HL-60 (cell line): ENCODE measurements around the gene HMOX2.
A peak's percentile ranks its signal among the peaks of the same experiment; 100 is the strongest.

Source experiments
- DNase-seq, 2 experiments: peaks; one replicate each; pipeline ENCODE4 v3.0.0-alpha.2; 2010 to 2020; ENCODE audit warnings: low read depth in 1 of 2, low spot score in 1 of 2
- H3K27ac ChIP-seq: fragments of 250-450 bp; sonication (Bioruptor Pico); replicated peaks from 2 replicates; pipeline ENCODE4 v1.5.1; 2020; ENCODE audit warnings: mild to moderate bottlenecking, moderate library complexity
- H3K27me3 ChIP-seq: fragments of 250-450 bp; sonication (Bioruptor Pico); 2 replicates; pipeline ENCODE4 v1.5.1; 2021; ENCODE audit warnings: mild to moderate bottlenecking, moderate library complexity; ENCODE audit not compliant: insufficient read depth, poor library complexity, severe bottlenecking
- H3K4me3 ChIP-seq: replicated peaks from 2 replicates; pipeline ENCODE4 v1.5.1; 2011; ENCODE audit warnings: mild to moderate bottlenecking, control low read depth, low read length; ENCODE audit not compliant: insufficient read depth
- GABPA ChIP-seq: IDR thresholded peaks from 2 replicates; pipeline ENCODE4 v1.6.1; 2012; ENCODE audit warnings: low read depth
- POLR2AphosphoS5 ChIP-seq: IDR thresholded peaks from 2 replicates; pipeline ENCODE4 v1.6.1; 2012; ENCODE audit warnings: low read depth
- SPI1 ChIP-seq: IDR thresholded peaks from 2 replicates; pipeline ENCODE4 v1.6.1; 2012; ENCODE audit warnings: low read depth, mild to moderate bottlenecking, borderline replicate concordance
- TF ChIP-seq, protein P1 (sequence below): IDR thresholded peaks from one replicate; pipeline ENCODE4 v1.5.1; 2011; ENCODE audit warnings: low read length, control low read depth, inconsistent platforms; ENCODE audit not compliant: insufficient read depth
- TF ChIP-seq, protein P2 (sequence below): IDR thresholded peaks from 2 replicates; pipeline ENCODE4 v1.6.1; 2012; ENCODE audit warnings: low read depth; ENCODE audit not compliant: insufficient replicate concordance

The HMOX2 gene

DNA sequence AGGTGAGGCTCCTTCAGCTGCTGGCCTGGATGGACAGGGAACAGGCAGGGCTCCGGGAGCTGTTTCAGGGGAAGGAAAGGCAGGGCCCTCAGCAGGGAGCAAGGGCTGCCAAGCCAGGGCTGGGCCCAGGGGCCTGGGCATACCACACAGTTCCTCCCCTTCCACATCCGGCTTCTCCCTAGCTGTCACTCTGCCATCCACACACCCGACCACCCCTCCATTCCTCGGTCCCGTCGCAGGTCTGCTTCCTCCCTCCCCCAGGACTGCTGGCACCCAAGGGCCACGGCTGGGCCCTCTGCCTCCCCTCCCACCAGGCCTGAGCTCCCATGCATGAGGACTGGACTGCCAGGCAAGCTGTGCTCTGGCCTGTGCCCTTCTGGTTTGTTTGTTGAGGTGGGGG lies 38.4 kb downstream of the HMOX2 start:
- Histone ChIP-seq H3K4me3 (no peak overlapping the region), H3K27me3 (no peaks in the 10 kb centered on the region), H3K27ac (peak overlapping the region; percentile 68)
- no peak for DNase-seq
- TF ChIP-seq, protein P1, sequence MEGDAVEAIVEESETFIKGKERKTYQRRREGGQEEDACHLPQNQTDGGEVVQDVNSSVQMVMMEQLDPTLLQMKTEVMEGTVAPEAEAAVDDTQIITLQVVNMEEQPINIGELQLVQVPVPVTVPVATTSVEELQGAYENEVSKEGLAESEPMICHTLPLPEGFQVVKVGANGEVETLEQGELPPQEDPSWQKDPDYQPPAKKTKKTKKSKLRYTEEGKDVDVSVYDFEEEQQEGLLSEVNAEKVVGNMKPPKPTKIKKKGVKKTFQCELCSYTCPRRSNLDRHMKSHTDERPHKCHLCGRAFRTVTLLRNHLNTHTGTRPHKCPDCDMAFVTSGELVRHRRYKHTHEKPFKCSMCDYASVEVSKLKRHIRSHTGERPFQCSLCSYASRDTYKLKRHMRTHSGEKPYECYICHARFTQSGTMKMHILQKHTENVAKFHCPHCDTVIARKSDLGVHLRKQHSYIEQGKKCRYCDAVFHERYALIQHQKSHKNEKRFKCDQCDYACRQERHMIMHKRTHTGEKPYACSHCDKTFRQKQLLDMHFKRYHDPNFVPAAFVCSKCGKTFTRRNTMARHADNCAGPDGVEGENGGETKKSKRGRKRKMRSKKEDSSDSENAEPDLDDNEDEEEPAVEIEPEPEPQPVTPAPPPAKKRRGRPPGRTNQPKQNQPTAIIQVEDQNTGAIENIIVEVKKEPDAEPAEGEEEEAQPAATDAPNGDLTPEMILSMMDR = no peak
- no peak for TF ChIP-seq GABPA
- TF ChIP-seq SPI1 = no peak
- TF ChIP-seq POLR2AphosphoS5 = no peak; the same call in 1 of the 2 replicates
- TF ChIP-seq, protein P2, sequence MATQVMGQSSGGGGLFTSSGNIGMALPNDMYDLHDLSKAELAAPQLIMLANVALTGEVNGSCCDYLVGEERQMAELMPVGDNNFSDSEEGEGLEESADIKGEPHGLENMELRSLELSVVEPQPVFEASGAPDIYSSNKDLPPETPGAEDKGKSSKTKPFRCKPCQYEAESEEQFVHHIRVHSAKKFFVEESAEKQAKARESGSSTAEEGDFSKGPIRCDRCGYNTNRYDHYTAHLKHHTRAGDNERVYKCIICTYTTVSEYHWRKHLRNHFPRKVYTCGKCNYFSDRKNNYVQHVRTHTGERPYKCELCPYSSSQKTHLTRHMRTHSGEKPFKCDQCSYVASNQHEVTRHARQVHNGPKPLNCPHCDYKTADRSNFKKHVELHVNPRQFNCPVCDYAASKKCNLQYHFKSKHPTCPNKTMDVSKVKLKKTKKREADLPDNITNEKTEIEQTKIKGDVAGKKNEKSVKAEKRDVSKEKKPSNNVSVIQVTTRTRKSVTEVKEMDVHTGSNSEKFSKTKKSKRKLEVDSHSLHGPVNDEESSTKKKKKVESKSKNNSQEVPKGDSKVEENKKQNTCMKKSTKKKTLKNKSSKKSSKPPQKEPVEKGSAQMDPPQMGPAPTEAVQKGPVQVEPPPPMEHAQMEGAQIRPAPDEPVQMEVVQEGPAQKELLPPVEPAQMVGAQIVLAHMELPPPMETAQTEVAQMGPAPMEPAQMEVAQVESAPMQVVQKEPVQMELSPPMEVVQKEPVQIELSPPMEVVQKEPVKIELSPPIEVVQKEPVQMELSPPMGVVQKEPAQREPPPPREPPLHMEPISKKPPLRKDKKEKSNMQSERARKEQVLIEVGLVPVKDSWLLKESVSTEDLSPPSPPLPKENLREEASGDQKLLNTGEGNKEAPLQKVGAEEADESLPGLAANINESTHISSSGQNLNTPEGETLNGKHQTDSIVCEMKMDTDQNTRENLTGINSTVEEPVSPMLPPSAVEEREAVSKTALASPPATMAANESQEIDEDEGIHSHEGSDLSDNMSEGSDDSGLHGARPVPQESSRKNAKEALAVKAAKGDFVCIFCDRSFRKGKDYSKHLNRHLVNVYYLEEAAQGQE = no peak

DNA sequence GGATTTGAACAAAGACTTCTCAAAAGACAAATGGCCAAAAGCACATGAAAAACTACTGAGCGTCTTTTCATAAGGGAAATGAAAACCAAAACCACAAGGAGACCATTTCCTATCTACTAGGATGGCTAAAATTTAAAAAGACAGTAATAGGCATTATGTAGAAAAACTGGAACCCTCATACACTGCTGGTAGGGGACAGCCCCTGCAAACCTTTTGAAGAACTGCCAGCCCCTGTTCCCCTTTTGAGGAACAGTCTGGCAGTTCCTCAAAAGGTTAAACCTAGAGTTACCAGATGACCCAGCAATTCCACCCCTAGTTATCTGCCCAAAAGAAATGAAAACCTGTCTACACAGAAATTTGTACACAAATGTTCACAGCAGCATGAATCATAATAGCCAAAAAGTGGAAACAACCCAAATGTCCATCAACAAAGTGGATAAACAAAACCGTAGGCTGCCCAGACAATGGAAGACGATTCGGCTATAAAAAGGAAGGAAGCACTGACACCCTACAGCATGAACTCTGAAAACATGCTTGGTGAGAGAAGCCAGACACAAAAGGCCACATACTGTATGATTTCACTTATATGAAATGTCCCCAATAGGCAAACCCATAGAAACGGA lies 39.5 kb downstream of the HMOX2 start:
- Histone ChIP-seq H3K27ac (peak overlapping the region; percentile 68), H3K27me3 (no peaks in the 10 kb centered on the region), H3K4me3 (no peak overlapping the region)
- TF ChIP-seq SPI1 = peak; percentile 100
- TF ChIP-seq, protein P2 = no peak
- 0 out of 2 replicates have a peak, but pooled peaks have one; percentile 42 for TF ChIP-seq POLR2AphosphoS5
- TF ChIP-seq, protein P1 = no peak
- TF ChIP-seq GABPA = no peak
- DNase-seq = peak in 1 of 2 experiments; percentile 88

DNA sequence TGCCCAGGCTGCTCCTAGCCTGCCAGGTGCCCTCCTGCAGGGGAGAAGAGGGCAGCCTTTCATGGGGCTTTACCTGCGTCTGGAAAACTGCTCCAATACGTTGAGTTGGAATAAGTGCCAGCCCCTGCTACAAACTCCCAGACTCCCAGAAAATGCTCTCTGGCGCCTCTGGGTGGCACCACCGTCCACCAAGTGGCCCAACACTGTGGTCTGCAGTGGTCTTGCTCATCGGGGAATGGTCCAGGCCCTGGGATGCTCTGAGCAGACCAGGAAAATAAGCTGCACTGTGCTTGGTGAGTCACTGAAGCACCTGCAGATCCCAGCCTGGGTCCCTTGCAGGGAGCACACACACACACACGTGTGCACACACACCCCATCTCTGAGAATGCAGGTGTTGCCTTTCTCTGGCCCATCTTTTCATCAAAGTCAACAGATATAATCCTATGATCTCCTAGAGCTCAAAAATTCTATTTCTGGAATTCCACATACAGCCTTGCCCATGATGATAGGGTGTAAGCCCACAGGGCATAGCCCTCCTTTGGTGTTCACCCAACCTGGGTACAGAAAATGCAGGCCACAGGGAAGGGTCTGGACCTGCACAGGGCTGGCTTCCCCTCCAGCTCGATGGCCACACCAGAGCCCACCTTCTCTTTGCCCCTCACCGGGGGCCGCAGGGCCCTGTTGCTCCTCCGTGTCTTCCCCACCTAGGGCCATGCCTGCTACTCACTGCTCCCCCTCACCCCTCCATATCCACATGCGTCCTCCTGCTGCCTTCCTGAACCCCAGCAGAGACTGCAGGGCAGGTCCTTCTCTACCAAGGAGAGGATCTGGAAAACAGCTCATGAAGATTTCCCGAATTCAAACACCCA lies 41.8 kb downstream of the HMOX2 start:
- Histone ChIP-seq H3K4me3 (no peak overlapping the region), H3K27ac (no peak overlapping the region), H3K27me3 (no peaks in the 10 kb centered on the region)
- TF ChIP-seq GABPA = no peak
- TF ChIP-seq, protein P1 = peak; percentile 28
- DNase-seq = peak in 1 of 2 experiments; percentile 34
